ENCODE measurements around the gene ELAVL1. TPM values are rescaled to one million over a fixed set of nuclear protein-coding genes. Genes with fewer than 3 reads are reported as not detected.

Gene ELAVL1
- total RNA-seq, 1 donor from 2014 or later = 108 TPM

DNA sequence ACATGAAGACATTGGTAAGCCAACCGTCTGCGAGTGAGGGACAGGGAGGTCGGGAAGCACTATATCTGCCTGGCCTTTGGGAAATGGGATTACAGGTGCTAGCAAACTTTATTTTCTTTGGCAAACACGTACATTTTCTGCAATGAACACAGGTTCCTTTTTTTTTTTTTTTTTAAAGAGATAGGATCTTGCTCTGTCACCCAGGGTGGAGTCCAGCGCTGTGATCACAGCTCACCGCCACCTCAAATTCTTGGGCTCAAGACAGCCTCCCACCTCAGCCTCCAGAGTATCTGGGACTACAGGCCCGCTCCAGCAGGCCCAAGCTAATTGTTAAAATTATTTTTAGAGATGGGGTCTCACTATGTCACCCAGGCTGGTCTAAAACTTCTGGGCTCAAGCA, 24.2 kb downstream of the ELAVL1 start:
- Mint-ChIP-seq H3K9me3 (no peaks in the 10 kb centered on the region), H3K4me1 (no peaks in the 10 kb centered on the region), H3K4me3 (no peak overlapping the region), H3K27ac (no peak overlapping the region), H3K27me3 (ENCODE audit: insufficient read depth, low read depth) (peaks cover 3% of the 10 kb centered on the region), H3K36me3 (peaks cover 20% of the 10 kb centered on the region)
- Histone ChIP-seq H3K9me3 (ENCODE audit: low read depth) (no peaks in the 10 kb centered on the region), H3K9ac (no peak overlapping the region), H3F3A (ENCODE audit: low read depth) (no peaks in the 10 kb centered on the region), H3K4me1 (no peaks in the 10 kb centered on the region), H3K27me3 (no peaks in the 10 kb centered on the region), H2AFZ (replicated peaks) (no peak overlapping the region), H3K27ac (no peak overlapping the region), H3K36me3 (no peaks in the 10 kb centered on the region), H4K20me1 (ENCODE audit: low read depth) (peaks cover 100% of the 10 kb centered on the region), H3K4me2 (no peak overlapping the region), H3K4me3 (no peak overlapping the region), H3K79me2 (ENCODE audit: low read depth) (peaks cover 46% of the 10 kb centered on the region)
- TF ChIP-seq, protein P1, sequence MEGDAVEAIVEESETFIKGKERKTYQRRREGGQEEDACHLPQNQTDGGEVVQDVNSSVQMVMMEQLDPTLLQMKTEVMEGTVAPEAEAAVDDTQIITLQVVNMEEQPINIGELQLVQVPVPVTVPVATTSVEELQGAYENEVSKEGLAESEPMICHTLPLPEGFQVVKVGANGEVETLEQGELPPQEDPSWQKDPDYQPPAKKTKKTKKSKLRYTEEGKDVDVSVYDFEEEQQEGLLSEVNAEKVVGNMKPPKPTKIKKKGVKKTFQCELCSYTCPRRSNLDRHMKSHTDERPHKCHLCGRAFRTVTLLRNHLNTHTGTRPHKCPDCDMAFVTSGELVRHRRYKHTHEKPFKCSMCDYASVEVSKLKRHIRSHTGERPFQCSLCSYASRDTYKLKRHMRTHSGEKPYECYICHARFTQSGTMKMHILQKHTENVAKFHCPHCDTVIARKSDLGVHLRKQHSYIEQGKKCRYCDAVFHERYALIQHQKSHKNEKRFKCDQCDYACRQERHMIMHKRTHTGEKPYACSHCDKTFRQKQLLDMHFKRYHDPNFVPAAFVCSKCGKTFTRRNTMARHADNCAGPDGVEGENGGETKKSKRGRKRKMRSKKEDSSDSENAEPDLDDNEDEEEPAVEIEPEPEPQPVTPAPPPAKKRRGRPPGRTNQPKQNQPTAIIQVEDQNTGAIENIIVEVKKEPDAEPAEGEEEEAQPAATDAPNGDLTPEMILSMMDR (IDR thresholded peaks at IDR 0.05) = no peak
- TF ChIP-seq EZH2 (IDR thresholded peaks at IDR 0.05) (no peak), EZH2phosphoT487 (IDR thresholded peaks at IDR 0.05) (no peak)
- DNase-seq (ENCODE audit: low spot score) = no peak

DNA sequence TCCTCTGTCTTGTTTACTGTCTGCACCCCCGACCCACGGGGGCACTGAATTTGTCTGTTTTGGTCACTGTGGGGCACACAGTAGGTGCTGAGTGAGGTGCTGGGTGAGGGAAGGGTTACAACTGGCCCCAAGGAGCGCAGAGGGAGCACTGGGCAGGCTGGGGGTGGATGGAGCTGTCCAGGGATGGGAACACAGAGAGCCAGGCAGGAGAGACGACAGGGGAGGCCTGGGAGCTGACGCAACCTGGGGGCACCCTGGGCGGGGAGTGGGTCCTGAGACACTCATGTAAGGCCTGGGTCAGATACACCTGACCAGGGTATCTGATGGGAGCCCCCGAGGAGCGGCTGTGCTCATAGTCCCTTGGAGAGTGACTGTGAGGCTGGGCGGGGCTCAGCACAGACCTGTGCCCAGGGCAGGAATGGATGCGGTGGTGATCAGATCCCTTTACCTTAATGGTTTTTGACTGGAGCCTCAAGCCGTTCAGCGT, 24.8 kb downstream of the ELAVL1 start:
- no peaks in the 10 kb centered on the region for H3K36me3 ChIP-seq
- H4K20me1 ChIP-seq (ENCODE audit: low read depth) = peaks cover 97% of the 10 kb centered on the region
- Mint-ChIP-seq H3K4me3 (no peak overlapping the region), H3K9me3 (no peaks in the 10 kb centered on the region), H3K27ac (no peak overlapping the region), H3K4me1 (no peaks in the 10 kb centered on the region), H3K27me3 (ENCODE audit: insufficient read depth, low read depth) (peaks cover 2% of the 10 kb centered on the region), H3K36me3 (peaks cover 16% of the 10 kb centered on the region)
- no peak overlapping the region for H3K27ac ChIP-seq
- H3K79me2 ChIP-seq (ENCODE audit: low read depth) = peaks cover 41% of the 10 kb centered on the region
- TF ChIP-seq, protein P1 (IDR thresholded peaks at IDR 0.05) = no peak
- TF ChIP-seq EZH2 (IDR thresholded peaks at IDR 0.05) = no peak
- TF ChIP-seq EZH2phosphoT487 (IDR thresholded peaks at IDR 0.05) = no peak
- no peaks in the 10 kb centered on the region for H3K4me1 ChIP-seq
- no peaks in the 10 kb centered on the region for H3F3A ChIP-seq (ENCODE audit: low read depth)
- DNase-seq (ENCODE audit: low spot score) = no peak
- H2AFZ ChIP-seq (replicated peaks) = no peak overlapping the region
- no peaks in the 10 kb centered on the region for H3K27me3 ChIP-seq
- no peak overlapping the region for H3K4me3 ChIP-seq
- no peak overlapping the region for H3K4me2 ChIP-seq
- H3K9me3 ChIP-seq (ENCODE audit: low read depth) = no peaks in the 10 kb centered on the region
- no peak overlapping the region for H3K9ac ChIP-seq

DNA sequence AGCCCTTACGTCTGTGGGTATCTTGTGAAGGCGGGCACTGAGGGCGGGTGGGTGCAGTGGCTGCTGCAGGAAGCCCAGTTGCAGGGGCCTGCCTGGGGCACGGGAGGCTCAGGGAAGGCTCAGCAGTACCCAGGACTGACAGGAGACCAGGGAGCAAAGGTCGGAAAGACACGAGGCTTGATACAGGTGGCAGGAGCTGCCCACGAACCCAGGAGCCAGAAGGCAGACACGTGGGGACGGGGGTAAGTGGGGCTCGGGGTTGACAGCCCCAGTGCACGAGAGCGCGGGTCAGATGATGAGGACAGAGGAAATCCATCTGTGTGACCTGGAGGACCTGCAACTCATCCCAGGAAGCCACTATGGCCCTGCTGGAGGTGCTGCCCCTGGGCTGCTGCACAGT, 25.3 kb downstream of the ELAVL1 start:
- H3K27me3 ChIP-seq = no peaks in the 10 kb centered on the region
- no peak overlapping the region for H3K4me2 ChIP-seq
- no peak overlapping the region for H3K9ac ChIP-seq
- Mint-ChIP-seq H3K27ac (no peak overlapping the region), H3K4me3 (no peak overlapping the region), H3K9me3 (no peaks in the 10 kb centered on the region), H3K36me3 (peaks cover 16% of the 10 kb centered on the region), H3K4me1 (no peaks in the 10 kb centered on the region), H3K27me3 (ENCODE audit: insufficient read depth, low read depth) (peaks cover 2% of the 10 kb centered on the region)
- H3K79me2 ChIP-seq (ENCODE audit: low read depth) = peaks cover 36% of the 10 kb centered on the region
- H3K36me3 ChIP-seq = no peaks in the 10 kb centered on the region
- peaks cover 96% of the 10 kb centered on the region for H4K20me1 ChIP-seq (ENCODE audit: low read depth)
- H3K9me3 ChIP-seq (ENCODE audit: low read depth) = no peaks in the 10 kb centered on the region
- H2AFZ ChIP-seq (replicated peaks) = no peak overlapping the region
- no peaks in the 10 kb centered on the region for H3K4me1 ChIP-seq
- TF ChIP-seq EZH2 (IDR thresholded peaks at IDR 0.05) (no peak), EZH2phosphoT487 (IDR thresholded peaks at IDR 0.05) (no peak)
- TF ChIP-seq, protein P1 (IDR thresholded peaks at IDR 0.05) = no peak
- no peak overlapping the region for H3K4me3 ChIP-seq
- no peak overlapping the region for H3K27ac ChIP-seq
- no peak for DNase-seq (ENCODE audit: low spot score)
- no peaks in the 10 kb centered on the region for H3F3A ChIP-seq (ENCODE audit: low read depth)

Data from neural progenitor cell (in vitro differentiated cells).